PC-3 (cell line): ENCODE data around the gene UROC1.

Experiments
- CTCF ChIP-seq: fragments of 300-600 bp; sonication (generic); conservative IDR thresholded peaks from 2 replicates; pipeline ENCODE4 v1.5.1; 2017; ENCODE audit warnings: antibody characterized with exemption, low read depth, mild to moderate bottlenecking, low read length
- EZH2 ChIP-seq: fragments of 300-600 bp; sonication (generic); IDR thresholded peaks from one replicate; pipeline ENCODE4 v1.6.1; 2017; ENCODE audit warnings: antibody characterized with exemption, mild to moderate bottlenecking, low read length; ENCODE audit not compliant: unreplicated experiment
- EZH2phosphoT487 ChIP-seq: fragments of 300-600 bp; sonication (generic); IDR thresholded peaks from 2 replicates; pipeline ENCODE4 v1.6.1; 2018; ENCODE audit warnings: mild to moderate bottlenecking, antibody characterized with exemption, low read length, borderline replicate concordance

DNA sequence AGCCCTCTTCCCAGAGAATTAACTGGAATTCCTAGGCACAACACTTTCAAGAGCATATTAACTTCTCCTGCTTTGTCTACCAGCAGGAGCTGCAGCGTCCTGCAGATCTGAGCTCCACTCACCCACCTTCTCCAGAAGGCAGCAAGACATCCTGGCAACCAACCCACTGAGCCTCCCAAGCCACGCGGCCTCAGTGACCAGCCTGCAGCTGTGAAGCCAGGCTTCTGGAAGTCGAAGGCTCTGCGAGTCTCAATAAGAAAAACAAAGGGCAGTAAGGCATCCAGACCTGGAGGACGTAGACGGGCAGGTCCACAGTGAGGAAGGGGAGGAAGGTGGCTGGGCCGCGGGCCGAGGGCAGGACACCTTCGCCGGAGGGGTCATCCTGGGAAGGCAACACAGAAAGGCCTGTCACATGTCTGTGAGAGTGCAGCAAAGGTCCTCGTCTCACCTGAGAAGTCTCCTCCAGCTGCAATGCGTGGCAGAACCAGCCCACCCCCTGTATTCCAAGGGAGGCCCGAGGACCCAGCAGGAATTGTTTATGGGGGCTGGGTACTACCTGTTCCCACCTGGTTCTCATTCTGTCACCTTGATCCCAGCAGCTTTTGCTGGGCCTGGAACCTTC, 78.1 kb downstream of the UROC1 start:
- TF ChIP-seq CTCF (no peak), EZH2 (no peak), EZH2phosphoT487 (no peak)
